HCT116 (cell line): Measurements from ENCODE around the gene CLIP2. TPM values are rescaled to one million over a fixed set of nuclear protein-coding genes. Genes with fewer than 3 reads are reported as not detected.
"Not testable (repeated sequence)": the region's sequence is repeated elsewhere in the genome, so short reads cannot be mapped to it uniquely, and the experiment has no call there.

Source experiments
- ATAC-seq: fragments of 200-7000 bp; cut with Tn5 transposase; 2 replicates; pipeline ENCODE4 v1.9.1; 2020; ENCODE audit warnings: mild to moderate bottlenecking, moderate library complexity
- BruUV-seq: library from RNA; stranded (reverse); fragments of 400-500 nt; replicated peaks from 2 replicates; lab custom pipeline; 2021; lab: Mats Ljungman, UMichigan
- CTCF ChIA-PET: fragments of 300-600 bp; sonication (Branson Sonifier 250); formaldehyde crosslinking; loops from one replicate; lab custom pipeline; 2021; ENCODE audit warnings: antibody characterized with exemption; lab: Charles Lee
- POLR2A ChIA-PET: fragments of 300-600, 350-600 bp; sonication (Branson Sonifier 250); formaldehyde crosslinking; loops from one replicate; lab custom pipeline; 2021; ENCODE audit warnings: antibody characterized with exemption; lab: Charles Lee
- RAD21 ChIA-PET, 2 experiments: fragments of 300-600 bp; sonication (Branson Sonifier 250); formaldehyde crosslinking; loops; one replicate each; lab custom pipeline; 2023; ENCODE audit warnings: low total read pairs in 2 of 2; ENCODE audit not compliant: uncharacterized antibody in 2 of 2, unreplicated experiment in 2 of 2, low non-redundant PET in 1 of 2; lab: Charles Lee
- DNase-seq: peaks from one replicate; pipeline ENCODE4 v3.0.0-alpha.2; 2010; ENCODE audit warnings: low read depth, low spot score
- H2AFZ ChIP-seq: fragments of 200-600 bp; shearing (Covaris generic), sonication (generic); 2 replicates; pipeline ENCODE4 v1.6.1; 2017; ENCODE audit warnings: low read depth, mixed run types, mixed read lengths, antibody characterized with exemption, low read length; ENCODE audit not compliant: poor library complexity, severe bottlenecking
- H3K27ac ChIP-seq: 2 replicates; pipeline ENCODE4 v1.5.1; 2012; ENCODE audit warnings: low read depth, low read length
- H3K27me3 ChIP-seq: fragments of 200-600 bp; sonication (generic); 2 replicates; pipeline ENCODE4 v1.6.1; 2016; ENCODE audit warnings: mixed run types, low read length, mixed read lengths; ENCODE audit not compliant: insufficient read depth
- H3K36me3 ChIP-seq, 2 experiments: fragments of 200-500 bp in 1 of 2; fragments of 200-600 bp in 1 of 2; sonication (Bioruptor generic) in 1 of 2; sonication (generic) in 1 of 2; 2 replicates each; pipeline versions ENCODE4 v1.5.1 to v1.6.1; 2014 to 2016; ENCODE audit warnings: low read length in 2 of 2, inconsistent platforms in 1 of 2, mixed read lengths in 1 of 2, mixed run types in 1 of 2; ENCODE audit not compliant: insufficient read depth in 2 of 2, control insufficient read depth in 1 of 2
- H3K4me1 ChIP-seq, 2 experiments: fragments of 200-600 bp in 1 of 2; sonication (generic) in 1 of 2; 2 replicates each; pipeline versions ENCODE4 v1.5.1 to v1.6.1; 2012 to 2017; ENCODE audit warnings: low read length in 2 of 2, inconsistent platforms in 1 of 2, mild to moderate bottlenecking in 1 of 2, mixed read lengths in 1 of 2, mixed run types in 1 of 2, moderate library complexity in 1 of 2; ENCODE audit not compliant: insufficient read depth in 2 of 2, control insufficient read depth in 1 of 2
- H3K4me2 ChIP-seq: fragments of 200-600 bp; sonication (generic); 2 replicates; pipeline ENCODE4 v1.6.1; 2017; ENCODE audit warnings: mixed run types, low read length, mixed read lengths
- H3K4me3 ChIP-seq, 2 experiments: fragments of 200-600 bp in 1 of 2; sonication (generic) in 1 of 2; replicated peaks in 1 of 2; 2 replicates each; pipeline ENCODE4 v1.5.1; 2011 to 2016; ENCODE audit warnings: low read length in 2 of 2, control low read depth in 1 of 2, low read depth in 1 of 2, mild to moderate bottlenecking in 1 of 2, mixed read lengths in 1 of 2, mixed run types in 1 of 2
- H3K79me2 ChIP-seq: fragments of 200-600 bp; sonication (generic); 2 replicates; pipeline ENCODE4 v1.6.1; 2017; ENCODE audit warnings: mild to moderate bottlenecking, mixed run types, low read length, moderate library complexity, mixed read lengths; ENCODE audit not compliant: insufficient read depth
- H3K9ac ChIP-seq: fragments of 200-600 bp; sonication (generic); 2 replicates; pipeline ENCODE4 v1.6.1; 2016; ENCODE audit warnings: low read length, mixed read lengths
- H3K9me2 ChIP-seq: fragments of 200-600 bp; sonication (generic), shearing (Covaris generic); 2 replicates; pipeline ENCODE4 v1.6.1; 2017; ENCODE audit warnings: mixed run types, mild to moderate bottlenecking, moderate library complexity; ENCODE audit not compliant: insufficient read depth
- H3K9me3 ChIP-seq, 2 experiments: fragments of 200-500 bp in 1 of 2; fragments of 200-600 bp in 1 of 2; sonication (Bioruptor generic) in 1 of 2; sonication (generic) in 1 of 2; 2 replicates each; pipeline ENCODE4 v1.6.1; 2014 to 2017; ENCODE audit warnings: low read length in 2 of 2, mixed read lengths in 2 of 2, inconsistent platforms in 1 of 2, low read depth in 1 of 2, mild to moderate bottlenecking in 1 of 2, mixed run types in 1 of 2, moderate library complexity in 1 of 2; ENCODE audit not compliant: control insufficient read depth in 1 of 2, insufficient read depth in 1 of 2
- H4K20me1 ChIP-seq: fragments of 200-600 bp; sonication (generic), shearing (Covaris generic); 2 replicates; pipeline ENCODE4 v1.6.1; 2017; ENCODE audit warnings: mixed run types, mild to moderate bottlenecking, moderate library complexity; ENCODE audit not compliant: insufficient read depth
- EGR1 ChIP-seq: IDR thresholded peaks from 2 replicates; pipeline ENCODE4 v1.6.1; 2012; ENCODE audit warnings: low read depth
- ELF1 ChIP-seq: IDR thresholded peaks from 2 replicates; pipeline ENCODE4 v1.6.1; 2012; ENCODE audit warnings: low read depth, borderline replicate concordance
- FOSL1 ChIP-seq: IDR thresholded peaks from 2 replicates; pipeline ENCODE4 v1.6.1; 2012; ENCODE audit warnings: low read depth
- JUND ChIP-seq: IDR thresholded peaks from 2 replicates; pipeline ENCODE4 v1.6.1; 2012
- MAX ChIP-seq: IDR thresholded peaks from 2 replicates; pipeline ENCODE4 v1.6.1; 2012
- POLR2AphosphoS5 ChIP-seq: IDR thresholded peaks from 2 replicates; pipeline ENCODE4 v1.6.1; 2011; ENCODE audit warnings: mild to moderate bottlenecking, low read depth, low read length, moderate library complexity
- SP1 ChIP-seq: IDR thresholded peaks from 2 replicates; pipeline ENCODE4 v1.6.1; 2012; ENCODE audit warnings: low read depth
- TCF7L2 ChIP-seq: IDR thresholded peaks from 2 replicates; pipeline ENCODE4 v1.7.0; 2011; ENCODE audit warnings: borderline replicate concordance, inconsistent platforms; ENCODE audit not compliant: insufficient read depth, insufficient read length; ENCODE audit errors: extremely low read depth
- ZFX ChIP-seq: fragments of 450-650 bp; IDR thresholded peaks from 2 replicates; pipeline ENCODE4 v1.6.1; 2017
- ZNF274 ChIP-seq: fragments of 200-500 bp; sonication (Bioruptor generic); IDR thresholded peaks from 2 replicates; pipeline ENCODE4 v1.6.1; 2014; ENCODE audit warnings: mild to moderate bottlenecking, low read depth, low read length, inconsistent platforms
- intact Hi-C: fragments of 100-400 bp; cut with micrococcal nuclease; formaldehyde crosslinking; loops from 2 replicates; pipeline ENCODE4 v1.10.0; 2022
- total RNA-seq: library from RNA; stranded (reverse); gene quantifications from one replicate; pipeline ENCODE4 v1.2.1, GENCODE V29; 2021; ENCODE audit not compliant: unreplicated experiment

The CLIP2 gene
- total RNA-seq, 1 experiment from 2014 or later: 40.1 TPM

DNA sequence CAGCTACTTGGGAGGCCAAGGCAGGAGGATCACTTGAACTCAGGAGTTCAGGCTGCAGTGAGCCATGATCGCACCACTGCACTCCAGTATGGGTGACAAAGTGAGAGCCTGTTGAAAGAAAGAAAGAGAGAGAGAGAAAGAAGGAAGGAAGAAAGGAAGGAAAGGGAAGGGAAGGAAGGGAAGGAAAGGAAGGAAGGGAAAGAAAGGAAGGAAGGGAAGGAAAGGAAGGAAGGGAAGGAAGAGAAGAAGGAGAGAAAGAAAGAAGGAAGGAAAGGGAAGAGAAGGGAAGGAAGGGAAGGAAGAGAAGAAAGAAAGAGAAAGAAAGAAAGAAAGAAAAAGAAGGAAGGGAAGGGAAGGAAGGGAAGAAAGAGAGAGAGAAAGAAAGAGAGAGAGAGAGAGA, 61.5 kb downstream of the CLIP2 start (continued):
- no peak for TF ChIP-seq ELF1
- TF ChIP-seq JUND: no peak
- no peak for TF ChIP-seq SP1
- TF ChIP-seq ZNF274: no peak
- TF ChIP-seq ZFX: no peak
- TF ChIP-seq, all 23 proteins: peak for 0

DNA sequence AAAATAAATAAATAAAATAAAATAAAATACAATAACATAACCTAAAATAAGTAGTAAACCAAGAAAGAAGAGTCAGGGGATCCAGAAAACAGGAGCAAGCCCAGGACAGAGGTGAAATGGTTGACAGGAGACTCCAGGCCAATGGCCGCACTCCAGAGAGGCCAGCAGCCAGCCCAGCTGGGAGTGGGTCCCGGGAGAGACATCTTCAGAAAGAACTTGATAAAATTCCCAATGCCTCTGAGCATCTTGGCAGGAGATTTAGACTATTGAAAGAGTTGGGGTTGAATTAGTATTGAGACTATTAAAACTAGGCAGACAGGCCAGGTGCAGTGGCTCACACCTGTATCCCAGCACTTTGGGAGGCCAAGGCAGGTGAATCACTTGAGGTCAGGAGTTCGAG, 62.6 kb downstream of the CLIP2 start:
- Histone ChIP-seq H3K27ac (no peak overlapping the region), H3K9me3 (no peaks in the 10 kb centered on the region), H3K4me3 (no peak overlapping the region), H2AFZ (no peak overlapping the region), H3K36me3 (peaks cover 0 to 8% of the 10 kb centered on the region in 2 experiments; a peak in 1 of 4 replicates), H3K4me2 (no peak overlapping the region), H3K9ac (no peak overlapping the region), H3K4me1 (peaks cover 17 to 33% of the 10 kb centered on the region in 2 experiments), H3K27me3 (no peaks in the 10 kb centered on the region), H3K9me2 (no peaks in the 10 kb centered on the region), H4K20me1 (no peaks in the 10 kb centered on the region), H3K79me2 (no peaks in the 10 kb centered on the region)
- BruUV-seq: no TSS peak
- ATAC-seq (no peak), DNase-seq (no peak)
- RAD21 ChIA-PET: no interaction called here
- POLR2A ChIA-PET: no interaction called here
- TF ChIP-seq JUND (no peak), FOSL1 (no peak), EGR1 (no peak), ELF1 (no peak), SP1 (no peak), TCF7L2 (no peak), ZFX (no peak), POLR2AphosphoS5 (no peak), MAX (no peak)
- CTCF ChIA-PET: interaction anchor here (1.0 kb wide), 1 partner anchor 49 kb away, joined by 3 read pairs; no protein-coding TSS in a partner anchor
- intact Hi-C loops: no loop called here

DNA sequence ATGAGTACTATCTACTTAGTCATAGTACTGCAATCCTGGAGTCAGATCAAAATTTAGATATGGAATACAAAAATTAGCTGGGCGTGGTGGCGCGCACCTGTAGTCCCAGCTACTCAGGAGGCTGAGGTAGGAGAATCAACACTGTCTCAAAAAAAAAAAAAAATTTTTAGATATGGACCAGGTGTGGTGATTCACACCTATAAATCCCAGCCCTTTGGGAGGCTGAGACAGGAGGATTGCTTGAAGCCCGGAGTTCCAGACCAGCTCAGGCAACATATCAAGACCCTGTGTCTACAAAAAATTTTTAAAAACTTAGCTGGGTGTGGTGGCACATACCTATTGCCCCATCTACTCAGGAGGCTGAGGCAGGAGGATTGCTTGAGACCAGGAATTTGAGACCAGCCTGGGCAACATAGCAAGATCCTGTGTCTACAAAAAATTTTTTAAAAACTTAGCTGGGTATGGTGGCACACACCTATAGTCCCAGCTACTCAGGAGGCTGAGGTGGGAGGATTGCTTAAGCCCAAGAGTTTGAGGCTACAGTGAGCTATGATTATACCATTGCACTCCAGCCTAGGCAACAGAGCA, 63.4 kb downstream of the CLIP2 start:
- H3K9ac ChIP-seq, BruUV-seq, H2AFZ ChIP-seq, H3K9me2 ChIP-seq, CTCF ChIA-PET, H3K4me3 ChIP-seq, H3K9me3 ChIP-seq, H3K27ac ChIP-seq, H3K27me3 ChIP-seq, intact Hi-C loops, ATAC-seq, H3K4me2 ChIP-seq, RAD21 ChIA-PET, DNase-seq, H3K79me2 ChIP-seq, H4K20me1 ChIP-seq: not testable (repeated sequence)
- Histone ChIP-seq H3K36me3 (peaks cover 0 to 14% of the 10 kb centered on the region in 2 experiments; a peak in 1 of 4 replicates), H3K4me1 (peaks cover 17 to 31% of the 10 kb centered on the region in 2 experiments)
- POLR2A ChIA-PET: interaction anchor here (0.7 kb wide), 1 partner anchor 19 kb away, joined by 3 read pairs; no protein-coding TSS in a partner anchor
